Cardiac fibroblast (primary cell): ENCODE data around the gene KRTAP2-1.
"Not testable (repeated sequence)": the region's sequence is repeated elsewhere in the genome, so short reads cannot be mapped to it uniquely, and the experiment has no call there.

Experiments used
- DNase-seq, 2 donors: peaks; one replicate each; pipeline versions ENCODE4 v3.0.0 to v3.0.0-alpha.2; 2010; ENCODE audit warnings: low read depth in 2 of 2
- H3K4me3 ChIP-seq, 2 donors: replicated peaks in 1 of 2; 1 replicate in 1 of 2; 2 replicates in 1 of 2; pipeline ENCODE4 v1.5.1; 2011; ENCODE audit warnings: low read depth in 2 of 2, low read length in 2 of 2, mild to moderate bottlenecking in 2 of 2, moderate library complexity in 1 of 2
- CTCF ChIP-seq: IDR thresholded peaks from one replicate; pipeline ENCODE4 v1.5.1; 2011; ENCODE audit warnings: low read depth, mild to moderate bottlenecking, low read length, inconsistent platforms

Gene KRTAP2-1

GRCh38 chr17:41071606-41072360 lies 24.7 kb upstream of the KRTAP2-1 start:
- TF ChIP-seq CTCF = no peak
- no peak for DNase-seq
- no peak overlapping the region for H3K4me3 ChIP-seq

GRCh38 chr17:41069031-41069430 lies 21.9 kb upstream of the KRTAP2-1 start:
- no peak for TF ChIP-seq CTCF
- no peak overlapping the region for H3K4me3 ChIP-seq
- DNase-seq = no peak

- no peak overlapping the region for H3K4me3 ChIP-seq
- no peak for TF ChIP-seq CTCF
- no peak for DNase-seq
Observed at GRCh38 chr17:41067281-41067680, 20.2 kb upstream of the KRTAP2-1 start.

- no peak within 1 kb of the TSS for H3K4me3 ChIP-seq
- TF ChIP-seq CTCF = no peak
- DNase-seq = peak; percentile 26 to 86
Observed at GRCh38 chr17:41065829-41066624, 18.9 kb upstream of the KRTAP2-1 start, which contains the start of gene KRTAP2-4. KRTAP2-4 (minus strand) TSS chr17:41065879; CDS start chr17:41065845, 34 bp downstream.

- not testable (repeated sequence) for DNase-seq
Observed at GRCh38 chr17:41065016-41065689, 18.0 kb upstream of the KRTAP2-1 start.

GRCh38 chr17:41064301-41064700 lies 17.2 kb upstream of the KRTAP2-1 start:
- no peak for DNase-seq
- H3K4me3 ChIP-seq = no peak overlapping the region
- TF ChIP-seq CTCF = no peak

More at GRCh38 chr17:41065016-41065689, 18.0 kb upstream of the KRTAP2-1 start:
- not testable (repeated sequence) for H3K4me3 ChIP-seq

GRCh38 chr17:41063449-41063848 lies 16.3 kb upstream of the KRTAP2-1 start:
- H3K4me3 ChIP-seq = no peak overlapping the region
- TF ChIP-seq CTCF = no peak
- DNase-seq = no peak
